Measurements from ENCODE around the gene GABRA4.
A peak's percentile ranks its signal among the peaks of the same experiment; 100 is the strongest.

GRCh38 chr4:46931981-46932380, 61.4 kb downstream of the GABRA4 start:
- TF ChIP-seq CTCF (IDR thresholded peaks at IDR 0.05; ENCODE audit: low read length) = peak; percentile 76
- TF ChIP-seq EZH2phosphoT487 (IDR thresholded peaks at IDR 0.05; ENCODE audit: low read length) = no peak

Data from MM.1S (cell line).